ENCODE results near the gene PCDHGA6.
"Not testable (repeated sequence)": the region's sequence is repeated elsewhere in the genome, so short reads cannot be mapped to it uniquely, and the experiment has no call there.

PCDHGA6 gene

GRCh38 chr5:141392429-141393198 is 18.9 kb downstream of the PCDHGA6 start, which contains the start of gene PCDHGA8:
PCDHGA8 (plus strand) TSS chr5:141392633; CDS start chr5:141392814, 181 bp downstream.
- peak; percentile 30 for DNase-seq (ENCODE audit: low read depth)

- no peak for DNase-seq (ENCODE audit: low read depth)
Observed at GRCh38 chr5:141393267-141393666, 19.6 kb downstream of the PCDHGA6 start.

- not testable (repeated sequence) for DNase-seq (ENCODE audit: low read depth)
Observed at GRCh38 chr5:141394401-141395187, 20.9 kb downstream of the PCDHGA6 start.

- DNase-seq (ENCODE audit: low read depth): peak; percentile 73
Observed at GRCh38 chr5:141397756-141398551, 24.3 kb downstream of the PCDHGA6 start, which contains the start of gene PCDHGB5. PCDHGB5 (plus strand) TSS chr5:141397947; CDS start chr5:141398128, 181 bp downstream.

GRCh38 chr5:141398608-141399007 is 24.9 kb downstream of the PCDHGA6 start:
- DNase-seq (ENCODE audit: low read depth): no peak

- no peak for DNase-seq (ENCODE audit: low read depth)
Observed at GRCh38 chr5:141399555-141400258, 26.0 kb downstream of the PCDHGA6 start.

GRCh38 chr5:141402553-141403243 is 29.0 kb downstream of the PCDHGA6 start, which contains the start of gene PCDHGA9:
PCDHGA9 (plus strand) TSS chr5:141402778; CDS start chr5:141402953, 175 bp downstream.
- peak; percentile 11 for DNase-seq (ENCODE audit: low read depth)

- DNase-seq (ENCODE audit: low read depth): no peak
Observed at GRCh38 chr5:141403387-141403786, 29.7 kb downstream of the PCDHGA6 start.

- peak; percentile 28 for DNase-seq (ENCODE audit: low read depth)
Observed at GRCh38 chr5:141407790-141408505, 34.3 kb downstream of the PCDHGA6 start, which contains the start of gene PCDHGB6. PCDHGB6 (plus strand) TSS chr5:141408021; CDS start chr5:141408203, 182 bp downstream.

- no peak for DNase-seq (ENCODE audit: low read depth)
Observed at GRCh38 chr5:141409598-141410306, 36.1 kb downstream of the PCDHGA6 start.

- no peak for DNase-seq (ENCODE audit: low read depth)
Observed at GRCh38 chr5:141411575-141411974, 37.9 kb downstream of the PCDHGA6 start.

GRCh38 chr5:141412854-141413539 is 39.3 kb downstream of the PCDHGA6 start, which contains the start of gene PCDHGA10:
PCDHGA10 (plus strand) TSS chr5:141412987; CDS start chr5:141413176, 189 bp downstream.
- DNase-seq (ENCODE audit: low read depth): peak; percentile 72

GRCh38 chr5:141413540-141414069 is 39.9 kb downstream of the PCDHGA6 start:
- no peak for DNase-seq (ENCODE audit: low read depth)

GRCh38 chr5:141414548-141415274 is 41.0 kb downstream of the PCDHGA6 start:
- DNase-seq (ENCODE audit: low read depth): not testable (repeated sequence)

- not testable (repeated sequence) for DNase-seq (ENCODE audit: low read depth)
Observed at GRCh38 chr5:141415275-141415618, 41.6 kb downstream of the PCDHGA6 start.

- DNase-seq (ENCODE audit: low read depth): peak; percentile 80
Observed at GRCh38 chr5:141417494-141418172, 43.9 kb downstream of the PCDHGA6 start, which contains the start of gene PCDHGB7. PCDHGB7 (plus strand) TSS chr5:141417677; CDS start chr5:141417860, 183 bp downstream.
